Adrenal gland (tissue), 5 donors: ENCODE measurements around the gene NDUFS3.

Experiments
- POLR2A ChIP-seq, 2 donors: fragments of 450-650 bp; IDR thresholded peaks; one replicate each; pipeline ENCODE4 v1.6.1; 2017; ENCODE audit warnings: antibody characterized with exemption in 2 of 2, mild to moderate bottlenecking in 2 of 2, moderate library complexity in 1 of 2
- TF ChIP-seq, protein P1 (sequence below), 6 experiments: fragments of 450-650 bp in 4 of 6; fragments of 200-600 bp in 2 of 6; sonication (generic) in 1 of 6; IDR thresholded peaks; 1 replicate in 5 of 6; 2 replicates in 1 of 6; pipeline versions ENCODE4 v1.5.1 to v1.8.0; 2016 to 2021; ENCODE audit warnings: antibody characterized with exemption in 6 of 6, mild to moderate bottlenecking in 2 of 6, moderate library complexity in 1 of 6
- donor health status: DM: no; HTN: no; CAD: no.

DNA sequence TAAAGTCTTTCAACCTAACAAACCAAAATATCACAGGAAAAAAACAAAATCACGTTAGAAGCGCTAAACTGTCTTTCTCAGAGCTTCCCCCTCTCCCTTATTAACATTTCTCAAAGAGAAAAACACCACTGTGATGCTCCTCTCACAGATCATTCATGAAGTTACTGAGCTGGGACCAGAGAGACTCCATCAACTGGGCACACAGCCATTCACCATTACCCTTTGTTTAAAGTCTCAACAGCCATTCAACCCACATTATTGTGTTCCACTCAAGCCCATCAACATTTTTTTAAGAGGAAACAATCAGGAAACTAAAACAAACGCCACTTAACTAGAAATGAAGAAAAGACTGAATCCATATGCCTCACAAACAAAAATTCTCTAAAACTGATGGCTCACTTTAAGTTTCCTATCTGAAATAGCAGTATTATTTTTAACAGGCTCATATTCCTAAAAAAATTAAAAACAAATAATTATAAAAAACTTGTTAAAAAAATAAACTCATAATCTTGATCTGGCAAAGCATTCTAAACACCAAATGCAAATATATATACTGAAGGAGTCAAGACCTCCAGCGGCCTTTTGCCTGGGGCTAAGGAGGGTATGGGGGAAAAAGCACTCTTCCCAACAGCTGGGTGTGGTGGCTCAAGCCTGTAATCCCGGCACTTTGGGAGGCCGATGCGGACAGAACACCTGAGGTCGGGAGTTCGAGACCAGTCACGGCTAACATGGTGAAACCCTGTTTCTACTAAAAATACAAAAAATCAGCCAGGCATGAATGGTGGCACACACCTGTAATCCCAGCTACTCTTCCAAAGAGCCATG lies 39.9 kb upstream of the NDUFS3 start:
- no peak for TF ChIP-seq POLR2A (IDR thresholded peaks at IDR 0.05)
- TF ChIP-seq, protein P1, sequence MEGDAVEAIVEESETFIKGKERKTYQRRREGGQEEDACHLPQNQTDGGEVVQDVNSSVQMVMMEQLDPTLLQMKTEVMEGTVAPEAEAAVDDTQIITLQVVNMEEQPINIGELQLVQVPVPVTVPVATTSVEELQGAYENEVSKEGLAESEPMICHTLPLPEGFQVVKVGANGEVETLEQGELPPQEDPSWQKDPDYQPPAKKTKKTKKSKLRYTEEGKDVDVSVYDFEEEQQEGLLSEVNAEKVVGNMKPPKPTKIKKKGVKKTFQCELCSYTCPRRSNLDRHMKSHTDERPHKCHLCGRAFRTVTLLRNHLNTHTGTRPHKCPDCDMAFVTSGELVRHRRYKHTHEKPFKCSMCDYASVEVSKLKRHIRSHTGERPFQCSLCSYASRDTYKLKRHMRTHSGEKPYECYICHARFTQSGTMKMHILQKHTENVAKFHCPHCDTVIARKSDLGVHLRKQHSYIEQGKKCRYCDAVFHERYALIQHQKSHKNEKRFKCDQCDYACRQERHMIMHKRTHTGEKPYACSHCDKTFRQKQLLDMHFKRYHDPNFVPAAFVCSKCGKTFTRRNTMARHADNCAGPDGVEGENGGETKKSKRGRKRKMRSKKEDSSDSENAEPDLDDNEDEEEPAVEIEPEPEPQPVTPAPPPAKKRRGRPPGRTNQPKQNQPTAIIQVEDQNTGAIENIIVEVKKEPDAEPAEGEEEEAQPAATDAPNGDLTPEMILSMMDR (IDR thresholded peaks at IDR 0.05), result no peak
